HepG2 (cell line): ENCODE results near the gene NDE1. TPM values are rescaled to one million over a fixed set of nuclear protein-coding genes. Genes with fewer than 3 reads are reported as not detected.

Experiments
- ATAC-seq: fragments of 200-7000 bp; cut with Tn5 transposase; 3 replicates; pipeline ENCODE4 v1.9.1; 2020; ENCODE audit warnings: mild to moderate bottlenecking, moderate library complexity
- BruUV-seq: library from RNA; stranded (reverse); fragments of 400-500 nt; replicated peaks from 2 replicates; lab custom pipeline; 2021; lab: Mats Ljungman, UMichigan
- CTCF ChIA-PET: fragments of 300-600 bp; formaldehyde crosslinking; extraction: SDS; loops from one replicate; lab custom pipeline; 2021; ENCODE audit warnings: low total read pairs, inconsistent platforms, low intra/inter-chr PET ratio; lab: Yijun Ruan, JAX
- POLR2A ChIA-PET: fragments of 350-600 bp; sonication (Branson Sonifier 250); formaldehyde crosslinking; loops from one replicate; lab custom pipeline; 2020; ENCODE audit warnings: antibody characterized with exemption, inconsistent platforms; lab: Yijun Ruan, JAX
- DNase-seq: peaks from one replicate; pipeline ENCODE4 v3.0.0-alpha.2; 2015; ENCODE audit warnings: low spot score
- FAIRE-seq: peaks from 3 replicates; lab custom pipeline; 2011; peaks lifted over from hg19 to GRCh38; lab: Jason Lieb, UNC
- H2AFZ ChIP-seq: one replicate; pipeline ENCODE4 v1.6.1; 2011; ENCODE audit warnings: low read length, inconsistent platforms
- H3K27ac ChIP-seq: fragments of 300-600 bp; 3 replicates; pipeline ENCODE4 v1.8.0; 2011; ENCODE audit warnings: mixed run types, mild to moderate bottlenecking, mixed read lengths, low read length, inconsistent platforms; ENCODE audit not compliant: insufficient read depth; ENCODE audit errors: extremely low read length
- H3K27me3 ChIP-seq, 2 experiments: fragments of 200-600 bp in 1 of 2; 2 replicates in 1 of 2; 3 replicates in 1 of 2; pipeline versions ENCODE4 v1.6.0 to v1.8.0; 2011; ENCODE audit warnings: low read length in 2 of 2, mild to moderate bottlenecking in 2 of 2, moderate library complexity in 2 of 2, inconsistent platforms in 1 of 2; ENCODE audit not compliant: insufficient read depth in 2 of 2, control insufficient read depth in 1 of 2
- H3K36me3 ChIP-seq, 2 experiments: fragments of 200-600 bp in 1 of 2; replicated peaks in 1 of 2; 2 replicates in 1 of 2; 3 replicates in 1 of 2; pipeline versions ENCODE4 v1.5.1 to v1.8.0; 2011; ENCODE audit warnings: low read length in 2 of 2, inconsistent platforms in 1 of 2; ENCODE audit not compliant: insufficient read depth in 2 of 2, control insufficient read depth in 1 of 2
- H3K4me1 ChIP-seq: 2 replicates; pipeline ENCODE4 v1.5.1; 2012; ENCODE audit warnings: low read length, inconsistent platforms; ENCODE audit not compliant: insufficient read depth
- H3K4me2 ChIP-seq: 2 replicates; pipeline ENCODE4 v1.6.0; 2011; ENCODE audit warnings: low read depth, low read length, inconsistent platforms
- H3K4me3 ChIP-seq, 3 experiments: fragments of 200-600 bp in 1 of 3; sonication (generic), shearing (Covaris generic) in 1 of 3; replicated peaks in 1 of 3; 2 replicates each; pipeline ENCODE4 v1.5.1; 2011 to 2016; ENCODE audit warnings: low read length in 3 of 3, inconsistent platforms in 2 of 3, low read depth in 2 of 3, mild to moderate bottlenecking in 2 of 3, control low read depth in 1 of 3, mixed read lengths in 1 of 3; ENCODE audit not compliant: insufficient read depth in 1 of 3
- H3K79me2 ChIP-seq: one replicate; pipeline ENCODE4 v1.6.1; 2011; ENCODE audit warnings: low read length, inconsistent platforms; ENCODE audit not compliant: insufficient read depth
- H3K9ac ChIP-seq: 2 replicates; pipeline ENCODE4 v1.6.0; 2011; ENCODE audit warnings: mild to moderate bottlenecking, low read depth, low read length, inconsistent platforms; ENCODE audit not compliant: insufficient read depth
- H3K9me3 ChIP-seq: 2 replicates; pipeline ENCODE4 v1.5.1; 2012; ENCODE audit warnings: mild to moderate bottlenecking, low read length
- H4K20me1 ChIP-seq: 2 replicates; pipeline ENCODE4 v1.6.0; 2011; ENCODE audit warnings: inconsistent platforms, mild to moderate bottlenecking, low read length, moderate library complexity; ENCODE audit not compliant: insufficient read depth
- AGO2 ChIP-seq: fragments of 200-400 bp; formaldehyde crosslinking; optimal IDR thresholded peaks from 2 replicates; pipeline ENCODE3; 2017; ENCODE audit warnings: mild to moderate bottlenecking, low read depth, low read length, moderate library complexity
- DBP ChIP-seq: sonication (generic); formaldehyde crosslinking; IDR thresholded peaks from 2 replicates; pipeline ENCODE4 v1.4.0; 2020; ENCODE audit warnings: missing genetic modification reagents; ENCODE audit errors: not compliant biosample characterization
- PCBP2 ChIP-seq: fragments of 200-400 bp; formaldehyde crosslinking; optimal IDR thresholded peaks from 2 replicates; pipeline ENCODE3; 2018; ENCODE audit warnings: low read length, low read depth; ENCODE audit not compliant: poor library complexity, severe bottlenecking
- ZBTB40 ChIP-seq, 2 experiments: fragments of 450-650 bp in 1 of 2; sonication (generic) in 1 of 2; formaldehyde crosslinking in 1 of 2; IDR thresholded peaks; 2 replicates each; pipeline versions ENCODE4 v1.6.1 to v1.8.0; 2016 to 2022; ENCODE audit warnings: antibody characterized with exemption in 1 of 2, mild to moderate bottlenecking in 1 of 2, missing genetic modification reagents in 1 of 2
- ZFP62 ChIP-seq: sonication (generic); formaldehyde crosslinking; IDR thresholded peaks from 2 replicates; pipeline ENCODE4 v1.4.0; 2020; ENCODE audit warnings: missing genetic modification reagents
- WGBS: methylation state at CpG from one replicate; pipeline ENCODE4 v1.1.6; 2017; ENCODE audit warnings: low lambda C conversion rate; 5-methylcytosine and 5-hydroxymethylcytosine counted together
- in situ Hi-C: cut with HindIII; loops from 2 replicates; pipeline ENCODE4 v1.10.0; 2017; ENCODE audit warnings: low pct_unique_long_range_greater_than_20kb; ENCODE audit not compliant: extremely low pct_ligation_motif_present
- intact Hi-C: fragments of 100-400 bp; cut with micrococcal nuclease; formaldehyde crosslinking; loops from one replicate; pipeline ENCODE4 v1.10.0; 2022; ENCODE audit not compliant: unreplicated experiment
- polyA plus RNA-seq, 8 experiments: library from polyadenylated mRNA; depleted of rRNA in 3 of 8; stranded (reverse) in 7 of 8; unstranded in 1 of 8; fragments of >200 nt; fragmentation: Illumina TruSeq in 4 of 8; extraction: Trizol in 4 of 8; gene quantifications; 2 replicates each; pipeline versions ENCODE4 v1.2.1 to v1.2.3, GENCODE V29; 2011 to 2016; ENCODE audit warnings: low read depth in 4 of 8, missing spikeins in 1 of 8, mixed read lengths in 1 of 8; ENCODE audit not compliant: insufficient read depth in 1 of 8
- total RNA-seq, 5 experiments: library from RNA; depleted of rRNA; stranded (reverse); fragments of >200 nt; fragmentation: Illumina TruSeq; extraction: Trizol; gene quantifications; 2 replicates each; pipeline ENCODE4 v1.2.3, GENCODE V29; 2016; ENCODE audit warnings: low read depth in 1 of 5

The NDE1 gene
- total and polyA plus RNA-seq, 2 of the 13 experiments (the other 11 are each of a cell fraction or from before 2014, with no cell fraction given), result 40.9 to 72.5 TPM

DNA sequence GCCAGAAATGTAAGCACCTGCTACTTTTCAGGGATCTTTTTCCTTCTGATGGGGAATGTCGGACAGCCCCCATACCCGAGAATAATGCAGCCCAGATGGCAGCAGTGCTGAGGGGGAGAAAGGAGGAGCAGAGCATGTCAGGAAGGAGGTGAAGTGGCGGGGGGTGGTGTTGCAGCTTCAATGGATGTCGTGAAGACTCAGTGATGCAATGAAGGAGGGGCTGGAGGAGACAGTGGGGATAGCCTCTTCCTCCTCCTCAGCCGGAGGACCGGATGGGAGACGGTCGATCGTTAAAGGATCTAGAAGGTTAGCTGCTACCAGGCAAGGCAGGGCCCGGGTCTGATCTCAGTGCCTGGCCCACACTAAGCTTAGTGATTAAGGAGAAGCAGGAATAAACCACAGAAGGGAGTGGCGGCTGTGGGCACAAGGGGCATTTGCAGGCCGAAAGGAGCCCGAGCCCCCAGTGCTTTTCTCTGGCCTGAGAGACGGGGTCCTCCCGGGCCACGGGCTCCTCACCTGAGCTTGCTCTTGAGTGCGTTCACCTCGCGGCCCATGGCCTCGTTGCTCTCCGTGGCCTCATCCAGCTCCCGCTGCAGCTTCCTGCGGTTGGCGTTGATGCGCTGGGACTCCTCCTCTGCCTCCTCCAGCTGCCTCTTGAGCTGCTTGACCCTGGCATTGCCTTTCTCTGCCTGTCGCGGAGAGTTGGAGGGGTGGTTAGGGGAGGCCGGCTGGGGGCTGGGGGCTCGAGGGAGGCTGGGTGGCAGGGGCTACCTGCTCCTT lies 64.5 kb downstream of the NDE1 start:
- Histone ChIP-seq H3K27ac (no peak overlapping the region), H3K9ac (no peak overlapping the region), H3K27me3 (no peaks in the 10 kb centered on the region), H2AFZ (no peak overlapping the region), H3K4me3 (no peak overlapping the region), H3K79me2 (no peaks in the 10 kb centered on the region), H3K4me2 (no peak overlapping the region), H3K36me3 (peaks cover 9 to 13% of the 10 kb centered on the region in 2 experiments; a peak in 3 of 5 replicates), H3K9me3 (no peaks in the 10 kb centered on the region), H4K20me1 (no peaks in the 10 kb centered on the region), H3K4me1 (no peaks in the 10 kb centered on the region)
- no peak for TF ChIP-seq DBP
- TF ChIP-seq AGO2, result peak; percentile 64
- FAIRE-seq (no peak), DNase-seq (no peak), ATAC-seq (no peak)
- ChIA-PET POLR2A (no interaction called here), CTCF (no interaction called here)
- BruUV-seq, result no TSS peak
- in situ Hi-C loops (no loop called here), intact Hi-C loops (no loop called here)
- 94% methylated on average over 29 of the region's 29 CpGs for WGBS

DNA sequence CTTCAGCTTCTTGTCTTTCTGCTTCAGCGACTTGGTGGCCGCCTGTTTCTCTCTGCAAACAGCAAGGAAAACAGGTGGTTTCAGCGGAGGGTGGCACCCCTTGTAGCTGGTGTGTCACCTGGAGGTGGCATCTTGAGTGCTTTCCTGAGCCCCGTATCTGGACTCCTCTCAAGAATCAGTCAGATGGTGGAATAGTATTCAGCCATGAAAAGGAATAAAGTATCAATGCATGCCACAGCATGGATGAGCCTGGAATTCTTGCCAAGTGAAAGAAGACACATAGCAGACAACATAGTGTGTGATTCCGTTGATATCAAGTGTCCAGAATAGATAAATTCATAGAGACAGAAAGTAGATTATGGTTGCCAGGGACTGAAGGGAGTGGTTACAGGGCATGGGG lies 65.2 kb downstream of the NDE1 start:
- in situ Hi-C loops, result no loop called here
- H3K4me2 ChIP-seq, result no peak overlapping the region
- H3K4me1 ChIP-seq, result no peaks in the 10 kb centered on the region
- H3K27me3 ChIP-seq, result no peaks in the 10 kb centered on the region
- H4K20me1 ChIP-seq, result no peaks in the 10 kb centered on the region
- 95% methylated on average over 5 of the region's 5 CpGs for WGBS
- ATAC-seq, result no peak
- no peak overlapping the region for H3K27ac ChIP-seq
- H3K9ac ChIP-seq, result no peak overlapping the region
- no peak for FAIRE-seq
- H2AFZ ChIP-seq, result no peak overlapping the region
- POLR2A ChIA-PET, result no interaction called here
- H3K36me3 ChIP-seq, result peaks cover 13 to 14% of the 10 kb centered on the region in 2 experiments; a peak in 4 of 5 replicates
- H3K9me3 ChIP-seq, result no peaks in the 10 kb centered on the region
- DNase-seq, result no peak
- no peaks in the 10 kb centered on the region for H3K79me2 ChIP-seq
- CTCF ChIA-PET, result no interaction called here
- H3K4me3 ChIP-seq, result no peak overlapping the region
- BruUV-seq, result no TSS peak
- intact Hi-C loops, result no loop called here
- TF ChIP-seq ZFP62 (no peak), ZBTB40 (IDR thresholded peaks at IDR 0.05) (no peak), ZBTB40 (CRISPR knock-in tag; IDR thresholded peaks at IDR 0.05) (no peak), PCBP2 (no peak)
